GM12801 (cell line): ENCODE results near the gene C1orf226.

ENCODE experiments used
- TF ChIP-seq, protein P1 (sequence below): IDR thresholded peaks from one replicate; pipeline ENCODE4 v1.5.1; 2011; ENCODE audit warnings: control low read depth; ENCODE audit not compliant: insufficient read length; ENCODE audit errors: extremely low read depth

The C1orf226 gene

DNA sequence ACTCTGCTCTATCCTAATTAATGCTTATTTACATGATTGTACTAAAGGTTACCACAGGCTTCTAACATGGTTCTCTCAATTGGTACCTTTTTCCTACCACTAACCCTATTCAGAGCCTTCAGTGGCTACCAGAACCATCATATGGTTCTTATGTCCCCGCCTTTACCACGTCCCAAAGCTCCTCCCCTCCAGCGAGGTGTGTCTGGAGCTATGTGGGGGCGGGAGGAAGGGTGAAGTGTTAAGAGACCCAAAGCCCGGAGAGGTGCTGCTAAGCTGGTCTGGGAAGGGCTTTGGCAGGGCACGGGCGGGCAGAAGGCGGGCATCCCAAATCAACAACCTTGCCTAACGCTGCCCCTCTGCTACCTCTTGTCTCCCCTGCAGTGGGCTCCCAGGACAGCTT is 14.9 kb upstream of the C1orf226 start:
- TF ChIP-seq, protein P1, sequence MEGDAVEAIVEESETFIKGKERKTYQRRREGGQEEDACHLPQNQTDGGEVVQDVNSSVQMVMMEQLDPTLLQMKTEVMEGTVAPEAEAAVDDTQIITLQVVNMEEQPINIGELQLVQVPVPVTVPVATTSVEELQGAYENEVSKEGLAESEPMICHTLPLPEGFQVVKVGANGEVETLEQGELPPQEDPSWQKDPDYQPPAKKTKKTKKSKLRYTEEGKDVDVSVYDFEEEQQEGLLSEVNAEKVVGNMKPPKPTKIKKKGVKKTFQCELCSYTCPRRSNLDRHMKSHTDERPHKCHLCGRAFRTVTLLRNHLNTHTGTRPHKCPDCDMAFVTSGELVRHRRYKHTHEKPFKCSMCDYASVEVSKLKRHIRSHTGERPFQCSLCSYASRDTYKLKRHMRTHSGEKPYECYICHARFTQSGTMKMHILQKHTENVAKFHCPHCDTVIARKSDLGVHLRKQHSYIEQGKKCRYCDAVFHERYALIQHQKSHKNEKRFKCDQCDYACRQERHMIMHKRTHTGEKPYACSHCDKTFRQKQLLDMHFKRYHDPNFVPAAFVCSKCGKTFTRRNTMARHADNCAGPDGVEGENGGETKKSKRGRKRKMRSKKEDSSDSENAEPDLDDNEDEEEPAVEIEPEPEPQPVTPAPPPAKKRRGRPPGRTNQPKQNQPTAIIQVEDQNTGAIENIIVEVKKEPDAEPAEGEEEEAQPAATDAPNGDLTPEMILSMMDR = no peak

DNA sequence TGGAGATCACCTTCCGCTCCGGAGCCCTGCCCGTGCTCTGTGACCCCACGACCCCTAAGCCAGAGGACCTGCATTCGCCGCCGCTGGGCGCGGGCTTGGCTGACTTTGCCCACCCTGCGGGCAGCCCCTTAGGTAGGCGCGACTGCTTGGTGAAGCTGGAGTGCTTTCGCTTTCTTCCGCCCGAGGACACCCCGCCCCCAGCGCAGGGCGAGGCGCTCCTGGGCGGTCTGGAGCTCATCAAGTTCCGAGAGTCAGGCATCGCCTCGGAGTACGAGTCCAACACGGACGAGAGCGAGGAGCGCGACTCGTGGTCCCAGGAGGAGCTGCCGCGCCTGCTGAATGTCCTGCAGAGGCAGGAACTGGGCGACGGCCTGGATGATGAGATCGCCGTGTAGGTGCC is 14.5 kb upstream of the C1orf226 start:
- TF ChIP-seq, protein P1 = no peak

DNA sequence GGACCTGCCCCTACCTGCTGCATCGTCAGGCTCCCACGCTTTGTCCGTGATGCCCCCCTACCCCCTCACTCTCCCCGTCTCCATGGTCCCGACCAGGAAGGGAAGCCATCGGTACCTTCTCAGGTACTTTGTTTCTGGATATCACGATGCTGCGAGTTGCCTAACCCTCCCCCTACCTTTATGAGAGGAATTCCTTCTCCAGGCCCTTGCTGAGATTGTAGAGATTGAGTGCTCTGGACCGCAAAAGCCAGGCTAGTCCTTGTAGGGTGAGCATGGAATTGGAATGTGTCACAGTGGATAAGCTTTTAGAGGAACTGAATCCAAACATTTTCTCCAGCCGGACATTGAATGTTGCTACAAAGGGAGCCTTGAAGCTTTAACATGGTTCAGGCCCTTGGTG is 13.8 kb upstream of the C1orf226 start:
- TF ChIP-seq, protein P1 = no peak

DNA sequence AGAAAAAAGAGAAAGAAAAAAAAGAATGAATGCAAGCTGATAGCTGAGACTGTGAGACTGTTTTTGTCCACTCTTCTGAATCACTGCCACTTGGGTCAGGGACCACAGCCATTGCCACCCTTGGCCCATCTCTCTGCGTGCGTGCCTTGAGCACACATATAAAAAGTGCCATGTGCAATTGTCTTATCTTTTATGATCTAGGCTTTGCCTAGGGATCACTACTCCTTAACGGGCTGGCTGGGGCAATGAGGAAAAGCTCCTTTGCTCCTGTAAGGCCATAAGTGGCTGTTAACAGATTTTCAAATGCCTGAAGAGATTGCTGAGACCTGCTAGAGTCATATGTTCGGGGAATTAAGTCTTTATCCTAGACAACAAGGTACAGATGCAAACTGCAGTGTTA is 13.1 kb upstream of the C1orf226 start:
- TF ChIP-seq, protein P1 = no peak

DNA sequence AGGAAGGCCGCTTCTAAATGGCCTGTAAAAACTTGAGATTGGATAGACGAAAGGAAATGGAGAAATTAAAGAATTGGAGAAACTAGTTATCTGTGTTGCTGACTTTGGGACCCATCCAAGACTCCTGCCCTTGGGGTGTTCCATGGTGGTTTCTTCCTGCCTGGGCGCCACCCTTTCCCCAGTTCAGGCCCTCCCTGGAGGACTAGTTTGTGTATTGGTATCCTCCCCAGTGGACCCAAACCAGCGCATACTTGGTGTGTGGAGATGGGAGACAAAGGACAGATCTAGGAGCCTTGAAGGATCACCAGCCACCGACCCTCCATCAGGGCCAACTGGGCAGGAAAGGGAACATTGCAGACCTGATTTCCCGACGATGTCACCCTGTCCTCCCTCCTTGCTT is 12.0 kb upstream of the C1orf226 start:
- TF ChIP-seq, protein P1 = no peak

DNA sequence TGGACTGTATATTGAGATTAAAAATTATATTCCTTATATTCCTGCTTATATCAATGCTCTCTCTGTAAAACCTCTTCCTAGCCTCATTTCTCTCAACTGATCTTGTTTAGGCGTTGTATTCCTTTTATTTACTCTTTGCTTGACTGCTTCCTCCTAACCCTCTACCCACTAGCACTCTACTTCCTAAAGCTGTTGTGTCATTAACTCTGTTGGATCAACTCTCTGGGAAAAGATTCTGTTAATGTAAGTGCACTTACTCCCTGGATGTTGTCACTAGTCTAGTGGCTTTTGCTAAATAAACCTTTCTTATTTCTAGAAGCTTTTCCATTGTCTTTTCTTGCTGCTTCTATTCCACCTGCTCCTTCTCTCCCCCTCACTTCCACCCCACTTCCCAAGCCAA is 11.4 kb upstream of the C1orf226 start:
- TF ChIP-seq, protein P1 = no peak

DNA sequence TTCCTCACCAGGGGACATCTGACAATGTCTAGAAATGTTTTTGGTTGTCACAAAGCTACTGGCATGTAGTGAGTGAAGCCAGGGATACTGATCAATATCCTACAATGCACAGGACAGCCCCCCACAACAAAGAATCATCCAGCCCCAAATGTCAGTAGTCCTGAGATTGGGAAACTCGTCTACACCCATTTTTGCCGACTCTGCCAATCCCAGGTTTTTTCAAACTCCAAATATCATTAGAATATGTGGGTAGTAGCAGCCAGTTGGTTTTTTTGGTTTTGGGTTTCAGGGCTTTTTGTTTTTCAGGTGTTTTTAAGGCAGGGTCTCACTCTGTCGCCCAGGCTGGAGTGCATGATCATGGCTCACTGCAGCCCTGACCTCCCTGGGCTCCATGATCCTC is 10.8 kb upstream of the C1orf226 start:
- TF ChIP-seq, protein P1 = no peak

DNA sequence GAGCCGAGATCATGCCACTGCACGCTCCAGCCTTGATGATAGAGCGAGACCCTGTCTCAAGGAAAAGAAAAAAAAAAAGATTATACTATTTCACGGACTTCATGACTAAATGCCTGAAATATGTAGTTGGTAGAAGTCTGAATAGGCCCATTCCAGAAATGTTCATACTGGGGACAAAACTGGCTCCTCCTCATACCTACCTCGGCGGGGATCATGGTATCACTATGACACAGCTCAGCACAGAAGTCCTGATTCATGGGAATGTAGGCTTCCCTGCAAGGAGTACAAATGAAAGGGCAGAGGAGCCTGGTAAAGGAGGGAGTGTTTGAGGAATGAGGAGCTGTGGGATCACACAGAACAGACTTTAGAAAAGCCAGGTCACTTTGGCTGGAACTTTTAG is 9.9 kb upstream of the C1orf226 start:
- TF ChIP-seq, protein P1 = no peak
